Suprapubic skin (tissue), 4 donors: ENCODE results near the gene COQ4.

ENCODE experiments used
- POLR2A ChIP-seq, 2 donors: fragments of 450-650 bp; IDR thresholded peaks; one replicate each; pipeline ENCODE4 v1.6.1; 2017; ENCODE audit warnings: antibody characterized with exemption in 2 of 2, mild to moderate bottlenecking in 2 of 2, moderate library complexity in 2 of 2
- POLR2AphosphoS5 ChIP-seq, 3 donors: sonication (generic); formaldehyde crosslinking; IDR thresholded peaks; one replicate each; pipeline ENCODE4 v1.6.1; 2017; ENCODE audit warnings: antibody characterized with exemption in 3 of 3
- TF ChIP-seq, protein P1 (sequence below), 2 donors: fragments of 200-600 bp in 1 of 2; fragments of 450-650 bp in 1 of 2; sonication (generic) in 1 of 2; IDR thresholded peaks; one replicate each; pipeline ENCODE4 v1.5.1; 2016 to 2019; ENCODE audit warnings: antibody characterized with exemption in 2 of 2, mild to moderate bottlenecking in 1 of 2, moderate library complexity in 1 of 2

DNA sequence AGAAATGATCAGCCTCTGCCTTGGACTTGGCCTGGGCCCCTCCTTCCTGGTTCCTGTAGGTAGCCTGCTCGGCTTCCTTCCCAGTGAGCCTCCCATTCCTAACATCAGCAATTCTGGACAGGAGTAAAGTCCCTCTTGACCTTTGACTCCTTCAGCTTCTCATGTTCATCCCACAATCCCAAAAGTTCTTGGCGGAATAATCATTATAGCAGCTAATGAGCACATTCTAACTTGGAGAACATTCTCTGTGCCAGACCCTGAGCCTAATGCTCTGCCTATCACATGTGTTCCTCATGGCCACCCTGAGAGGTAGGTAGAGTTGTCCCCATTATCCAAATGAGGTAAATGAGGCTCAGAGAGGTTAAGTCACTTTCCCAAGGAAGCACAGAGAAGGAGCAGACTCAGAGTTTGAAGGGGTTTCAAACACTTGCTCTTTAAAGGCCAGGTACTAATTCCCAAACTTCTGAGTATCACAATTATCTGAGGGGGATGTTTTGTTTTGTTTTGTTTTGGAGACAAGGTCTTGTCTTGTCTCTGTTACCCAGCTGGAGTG is 25.3 kb upstream of the COQ4 start:
- TF ChIP-seq POLR2AphosphoS5 (IDR thresholded peaks at IDR 0.05) (no peak), POLR2A (IDR thresholded peaks at IDR 0.05) (no peak)
- TF ChIP-seq, protein P1, sequence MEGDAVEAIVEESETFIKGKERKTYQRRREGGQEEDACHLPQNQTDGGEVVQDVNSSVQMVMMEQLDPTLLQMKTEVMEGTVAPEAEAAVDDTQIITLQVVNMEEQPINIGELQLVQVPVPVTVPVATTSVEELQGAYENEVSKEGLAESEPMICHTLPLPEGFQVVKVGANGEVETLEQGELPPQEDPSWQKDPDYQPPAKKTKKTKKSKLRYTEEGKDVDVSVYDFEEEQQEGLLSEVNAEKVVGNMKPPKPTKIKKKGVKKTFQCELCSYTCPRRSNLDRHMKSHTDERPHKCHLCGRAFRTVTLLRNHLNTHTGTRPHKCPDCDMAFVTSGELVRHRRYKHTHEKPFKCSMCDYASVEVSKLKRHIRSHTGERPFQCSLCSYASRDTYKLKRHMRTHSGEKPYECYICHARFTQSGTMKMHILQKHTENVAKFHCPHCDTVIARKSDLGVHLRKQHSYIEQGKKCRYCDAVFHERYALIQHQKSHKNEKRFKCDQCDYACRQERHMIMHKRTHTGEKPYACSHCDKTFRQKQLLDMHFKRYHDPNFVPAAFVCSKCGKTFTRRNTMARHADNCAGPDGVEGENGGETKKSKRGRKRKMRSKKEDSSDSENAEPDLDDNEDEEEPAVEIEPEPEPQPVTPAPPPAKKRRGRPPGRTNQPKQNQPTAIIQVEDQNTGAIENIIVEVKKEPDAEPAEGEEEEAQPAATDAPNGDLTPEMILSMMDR (IDR thresholded peaks at IDR 0.05), result no peak
